Spleen (tissue), 11 donors: ENCODE data around the gene TRIM9. TPM values are rescaled to one million over a fixed set of nuclear protein-coding genes. Genes with fewer than 3 reads are reported as not detected.

Experiments used
- DNase-seq: peaks from one replicate; pipeline ENCODE4 v3.0.0-alpha.2; 2020
- H3K27ac ChIP-seq, 8 donors: fragments of 200-600 bp; sonication (generic) in 7 of 8; 1 replicate in 4 of 8; 2 replicates in 4 of 8; pipeline versions ENCODE4 v1.5.0 to v1.8.0; 2016 to 2021; ENCODE audit warnings: inconsistent platforms in 4 of 8, mild to moderate bottlenecking in 4 of 8, moderate library complexity in 1 of 8
- H3K27me3 ChIP-seq, 7 donors: fragments of 200-600 bp; sonication (generic) in 6 of 7; replicated peaks in 1 of 7; 1 replicate in 4 of 7; 2 replicates in 3 of 7; pipeline versions ENCODE4 v1.5.0 to v1.8.0; 2016 to 2021; ENCODE audit warnings: inconsistent platforms in 3 of 7, mild to moderate bottlenecking in 1 of 7
- H3K36me3 ChIP-seq, 6 donors: fragments of 200-600 bp; sonication (generic) in 5 of 6; 1 replicate in 4 of 6; 2 replicates in 2 of 6; pipeline versions ENCODE4 v1.5.0 to v1.8.0; 2016 to 2021; ENCODE audit warnings: inconsistent platforms in 2 of 6
- H3K4me1 ChIP-seq, 6 donors: fragments of 200-600 bp; sonication (generic) in 5 of 6; 1 replicate in 3 of 6; 2 replicates in 3 of 6; pipeline versions ENCODE4 v1.5.0 to v1.8.0; 2016 to 2021; ENCODE audit warnings: inconsistent platforms in 3 of 6
- H3K4me3 ChIP-seq, 8 donors: fragments of 200-600 bp; sonication (generic) in 7 of 8; 1 replicate in 4 of 8; 2 replicates in 4 of 8; pipeline versions ENCODE4 v1.5.0 to v1.8.0; 2016 to 2021; ENCODE audit warnings: inconsistent platforms in 4 of 8, mild to moderate bottlenecking in 4 of 8, moderate library complexity in 2 of 8
- H3K9me3 ChIP-seq, 8 donors: fragments of 200-600 bp; sonication (generic) in 7 of 8; 1 replicate in 4 of 8; 2 replicates in 4 of 8; pipeline versions ENCODE4 v1.5.0 to v1.8.0; 2016 to 2021; ENCODE audit warnings: inconsistent platforms in 4 of 8
- POLR2A ChIP-seq, 3 donors: fragments of 450-650 bp; IDR thresholded peaks; one replicate each; pipeline ENCODE4 v1.5.1; 2017; ENCODE audit warnings: antibody characterized with exemption in 3 of 3, mild to moderate bottlenecking in 1 of 3
- POLR2AphosphoS5 ChIP-seq, 3 donors: sonication (generic); formaldehyde crosslinking; IDR thresholded peaks; one replicate each; pipeline ENCODE4 v1.5.1; 2017; ENCODE audit warnings: antibody characterized with exemption in 3 of 3
- WGBS, 5 donors: extraction: QIAGEN DNeasy Blood & Tissue Kit in 3 of 5; methylation state at CpG; one replicate each; pipeline versions ENCODE4 v1.1.5 to v1.1.7; 2013 to 2018; 5-methylcytosine and 5-hydroxymethylcytosine counted together
- intact Hi-C: fragments of 100-400 bp; cut with DNase I; formaldehyde crosslinking; loops from one replicate; pipeline ENCODE4 v1.15.0; 2023; ENCODE audit warnings: low total_unique reads
- polyA plus RNA-seq, 3 donors: library from polyadenylated mRNA; stranded (reverse); fragments of 200-250 nt; gene quantifications; one replicate each; pipeline ENCODE4 v1.2.1, GENCODE V29; 2013
- total RNA-seq, 7 donors: library from RNA; depleted of rRNA in 3 of 7; stranded (reverse); fragments of >200 nt in 3 of 7; fragmentation: NEBNext Ultra II Directional in 4 of 7; extraction: Animal tissue kit (Norgen Biotek cat#: 25700) in 4 of 7; gene quantifications; one replicate each; pipeline versions ENCODE4 v1.1.0 to v1.2.1, GENCODE V29; 2016 to 2021
- TF ChIP-seq, protein P1 (sequence below), 11 experiments: fragments of 200-600 bp in 7 of 11; fragments of 450-650 bp in 4 of 11; sonication (generic) in 4 of 11; IDR thresholded peaks in 8 of 11; conservative IDR thresholded peaks in 3 of 11; 1 replicate in 7 of 11; 2 replicates in 4 of 11; pipeline versions ENCODE4 v1.4.0 to v1.8.0; 2016 to 2021; ENCODE audit warnings: antibody characterized with exemption in 11 of 11, inconsistent platforms in 4 of 11, mild to moderate bottlenecking in 1 of 11
- donor health status: healthy with polysubstance abuse.
- donor health status: DM: no; HTN: no; CAD: no; lungs with moderate emphysema.
- donor health status: DM: no; HTN: no; CAD: no.
- donor health status: Bipolar disorder and iron deficiency.
- donor health status: healthy.
- donor health status: DM: no; HTN: no; CAD: no.
- donor health status: DM: yes; HTN: yes; CAD: no.

TRIM9 gene
- total and polyA plus RNA-seq, 10 donors = 0.03 to 3.1 (median 1.1) TPM

DNA sequence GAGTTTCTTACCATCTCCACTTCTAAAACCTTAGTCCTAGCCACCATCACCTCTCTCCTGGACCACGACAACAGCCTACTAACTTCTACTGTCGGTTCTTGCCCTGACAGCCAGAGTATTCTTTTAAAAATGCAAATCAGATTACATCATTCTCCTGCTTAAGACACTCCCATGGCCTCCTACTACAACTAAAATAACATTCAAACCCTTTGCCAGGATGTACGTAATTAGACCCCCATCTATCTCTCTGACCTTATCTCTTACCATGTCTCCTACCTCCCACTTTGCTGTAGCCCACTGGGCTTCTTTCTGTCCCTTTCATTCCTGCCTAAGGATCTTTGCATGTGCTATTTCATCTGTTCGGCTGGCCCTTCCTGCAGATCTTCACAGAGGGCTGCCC lies 27.6 kb downstream of the TRIM9 start:
- no peak for DNase-seq

DNA sequence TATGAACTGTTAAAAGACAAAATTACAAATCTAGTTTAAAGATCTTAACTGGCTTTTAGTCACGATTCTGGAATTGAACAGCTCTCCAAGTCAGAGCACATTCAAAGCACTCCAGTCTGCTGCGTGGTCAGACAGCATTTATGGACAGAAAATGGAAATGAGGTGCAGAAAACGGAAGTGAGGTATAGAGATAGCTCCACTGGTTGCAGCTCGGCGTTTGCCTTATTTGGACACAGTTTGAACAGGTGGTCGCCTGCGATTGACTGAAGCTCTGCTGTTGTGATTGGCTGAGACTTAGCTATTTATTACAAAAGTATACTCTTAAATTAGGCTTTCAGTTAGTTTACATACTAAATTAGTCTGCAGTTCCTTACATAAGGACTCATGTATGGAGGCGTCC lies 28.3 kb downstream of the TRIM9 start:
- H3K36me3 ChIP-seq = no peaks in the 10 kb centered on the region
- peaks cover 0 to 28% (median 6%) of the 10 kb centered on the region in 8 donors for H3K9me3 ChIP-seq
- H3K27me3 ChIP-seq = no peaks in the 10 kb centered on the region
- 88 to 95% (median 90%) methylated on average over 8 of the region's 8 CpGs for WGBS, 5 donors
- no peak overlapping the region for H3K27ac ChIP-seq
- no peaks in the 10 kb centered on the region for H3K4me1 ChIP-seq
- no peak overlapping the region for H3K4me3 ChIP-seq
- no peak for DNase-seq
- intact Hi-C loops = no loop called here
- TF ChIP-seq POLR2AphosphoS5 (IDR thresholded peaks at IDR 0.05) = no peak
- no peak for TF ChIP-seq POLR2A (IDR thresholded peaks at IDR 0.05)
- TF ChIP-seq, protein P1, sequence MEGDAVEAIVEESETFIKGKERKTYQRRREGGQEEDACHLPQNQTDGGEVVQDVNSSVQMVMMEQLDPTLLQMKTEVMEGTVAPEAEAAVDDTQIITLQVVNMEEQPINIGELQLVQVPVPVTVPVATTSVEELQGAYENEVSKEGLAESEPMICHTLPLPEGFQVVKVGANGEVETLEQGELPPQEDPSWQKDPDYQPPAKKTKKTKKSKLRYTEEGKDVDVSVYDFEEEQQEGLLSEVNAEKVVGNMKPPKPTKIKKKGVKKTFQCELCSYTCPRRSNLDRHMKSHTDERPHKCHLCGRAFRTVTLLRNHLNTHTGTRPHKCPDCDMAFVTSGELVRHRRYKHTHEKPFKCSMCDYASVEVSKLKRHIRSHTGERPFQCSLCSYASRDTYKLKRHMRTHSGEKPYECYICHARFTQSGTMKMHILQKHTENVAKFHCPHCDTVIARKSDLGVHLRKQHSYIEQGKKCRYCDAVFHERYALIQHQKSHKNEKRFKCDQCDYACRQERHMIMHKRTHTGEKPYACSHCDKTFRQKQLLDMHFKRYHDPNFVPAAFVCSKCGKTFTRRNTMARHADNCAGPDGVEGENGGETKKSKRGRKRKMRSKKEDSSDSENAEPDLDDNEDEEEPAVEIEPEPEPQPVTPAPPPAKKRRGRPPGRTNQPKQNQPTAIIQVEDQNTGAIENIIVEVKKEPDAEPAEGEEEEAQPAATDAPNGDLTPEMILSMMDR (IDR thresholded peaks at IDR 0.05 in 8 of 11, conservative IDR thresholded peaks at IDR 0.05 in 3 of 11) = no peak

More for the DNA sequence above, 27.6 kb downstream of the TRIM9 start:
- TF ChIP-seq POLR2AphosphoS5 (IDR thresholded peaks at IDR 0.05) (no peak), POLR2A (IDR thresholded peaks at IDR 0.05) (no peak)
- TF ChIP-seq, protein P1 (IDR thresholded peaks at IDR 0.05 in 8 of 11, conservative IDR thresholded peaks at IDR 0.05 in 3 of 11) = no peak
- Histone ChIP-seq H3K9me3 (peaks cover 0 to 21% (median 6%) of the 10 kb centered on the region in 8 donors), H3K36me3 (no peaks in the 10 kb centered on the region), H3K4me3 (no peak overlapping the region), H3K27ac (no peak overlapping the region), H3K27me3 (no peaks in the 10 kb centered on the region), H3K4me1 (no peaks in the 10 kb centered on the region)
- intact Hi-C loops = no loop called here
- 71 to 86% (median 80%) methylated on average over 4 of the region's 4 CpGs for WGBS, 5 donors

DNA sequence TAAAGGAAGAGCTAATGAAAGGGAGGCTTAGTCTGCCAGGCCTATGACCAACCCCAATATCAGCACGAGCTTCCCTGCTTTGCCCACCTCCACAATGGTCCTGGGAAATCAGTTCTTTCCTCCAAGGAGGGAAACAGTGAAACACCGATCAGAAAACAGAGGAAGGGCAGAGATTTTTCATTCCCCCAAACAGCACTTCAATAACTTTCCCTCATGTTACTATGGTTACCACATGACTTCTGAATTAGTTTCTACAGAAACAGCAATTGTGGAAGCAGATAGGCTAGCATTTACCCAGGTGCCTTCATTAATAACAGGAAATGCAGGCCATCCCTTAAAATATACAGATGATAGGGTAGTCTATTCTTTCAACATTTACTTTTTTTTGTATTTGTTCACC lies 35.9 kb downstream of the TRIM9 start:
- no peak for TF ChIP-seq POLR2AphosphoS5 (IDR thresholded peaks at IDR 0.05)
- no peak for TF ChIP-seq POLR2A (IDR thresholded peaks at IDR 0.05)
- Histone ChIP-seq H3K4me1 (no peaks in the 10 kb centered on the region), H3K4me3 (no peak overlapping the region), H3K9me3 (peaks cover 0 to 20% (median 3%) of the 10 kb centered on the region in 8 donors), H3K27ac (no peak overlapping the region), H3K27me3 (no peaks in the 10 kb centered on the region), H3K36me3 (no peaks in the 10 kb centered on the region)
- WGBS, 5 donors = 59 to 76% (median 68%) methylated on average over 2 of the region's 2 CpGs
- intact Hi-C loops = no loop called here
- no peak for DNase-seq

DNA sequence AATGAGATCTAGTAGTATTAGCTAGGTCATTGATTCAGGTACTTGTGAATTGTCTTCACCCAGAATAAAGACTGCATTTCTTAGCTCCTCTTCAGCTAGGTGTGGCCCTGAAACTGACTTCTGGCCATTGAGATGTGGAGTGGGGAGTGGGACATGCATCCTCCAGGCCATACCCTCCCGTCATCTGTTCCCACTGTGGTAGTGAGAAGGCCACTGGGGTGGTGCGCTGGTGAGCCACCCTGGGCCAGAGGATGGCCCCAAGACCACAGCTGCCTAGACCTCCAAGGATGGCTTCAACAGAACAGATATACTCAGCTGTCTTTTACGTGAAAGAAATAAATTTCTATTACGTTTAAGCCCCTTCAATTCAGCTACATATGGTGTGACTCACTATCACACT lies 36.5 kb downstream of the TRIM9 start:
- Histone ChIP-seq H3K4me3 (no peak overlapping the region), H3K27ac (no peak overlapping the region), H3K4me1 (no peaks in the 10 kb centered on the region), H3K36me3 (no peaks in the 10 kb centered on the region), H3K27me3 (no peaks in the 10 kb centered on the region), H3K9me3 (peaks cover 0 to 17% (median 3%) of the 10 kb centered on the region in 8 donors)
- 83 to 97% (median 92%) methylated on average over 4 of the region's 4 CpGs for WGBS, 5 donors
- intact Hi-C loops = no loop called here
- TF ChIP-seq, protein P1 (IDR thresholded peaks at IDR 0.05 in 8 of 11, conservative IDR thresholded peaks at IDR 0.05 in 3 of 11) = no peak
- TF ChIP-seq POLR2AphosphoS5 (IDR thresholded peaks at IDR 0.05) (no peak), POLR2A (IDR thresholded peaks at IDR 0.05) (no peak)
- no peak for DNase-seq

DNA sequence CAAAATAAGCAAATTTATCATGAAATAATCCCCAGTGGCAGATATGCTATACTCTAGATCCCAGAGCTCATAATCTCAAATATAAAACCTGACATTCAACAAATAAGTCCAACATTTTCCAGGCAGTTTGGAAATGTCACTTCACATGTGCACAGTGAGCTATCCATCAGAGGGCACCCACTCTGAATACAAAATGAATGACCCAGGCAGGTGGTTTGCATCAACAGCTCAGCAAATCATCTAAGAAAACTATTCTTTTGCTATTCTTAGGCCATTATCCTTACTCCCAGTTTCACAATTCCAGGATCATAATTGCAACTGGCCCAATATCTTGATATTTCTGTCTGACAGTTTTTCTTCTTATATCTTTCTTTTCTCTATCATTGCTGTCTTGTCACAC lies 38.5 kb downstream of the TRIM9 start:
- Histone ChIP-seq H3K36me3 (no peaks in the 10 kb centered on the region), H3K27me3 (no peaks in the 10 kb centered on the region), H3K9me3 (no peaks in the 10 kb centered on the region), H3K27ac (no peak overlapping the region), H3K4me1 (no peaks in the 10 kb centered on the region), H3K4me3 (no peak overlapping the region)
- intact Hi-C loops = no loop called here
- TF ChIP-seq, protein P1 (IDR thresholded peaks at IDR 0.05 in 8 of 11, conservative IDR thresholded peaks at IDR 0.05 in 3 of 11) = no peak
- DNase-seq = no peak
